H9 (cell line): ENCODE results near the gene NEDD9. TPM values are rescaled to one million over a fixed set of nuclear protein-coding genes. Genes with fewer than 3 reads are reported as not detected.

Experiments used
- DNase-seq: peaks from one replicate; pipeline ENCODE4 v3.0.0-alpha.2; 2017
- H2AFZ ChIP-seq: one replicate; pipeline ENCODE4 v1.6.1; 2013; ENCODE audit warnings: mild to moderate bottlenecking, low read length, control low read depth, moderate library complexity
- H2AK5ac ChIP-seq: 2 replicates; pipeline ENCODE4 v1.6.1; 2013; ENCODE audit warnings: low read length, control low read depth, mixed read lengths; ENCODE audit not compliant: insufficient read length
- H2BK120ac ChIP-seq: one replicate; pipeline ENCODE4 v1.6.1; 2013; ENCODE audit warnings: low read depth, mild to moderate bottlenecking, low read length, control low read depth, inconsistent platforms; ENCODE audit not compliant: poor library complexity, severe bottlenecking
- H2BK12ac ChIP-seq: 2 replicates; pipeline ENCODE4 v1.6.1; 2013; ENCODE audit warnings: low read length, control low read depth, mixed read lengths, low read depth; ENCODE audit not compliant: insufficient read length
- H2BK15ac ChIP-seq: 2 replicates; pipeline ENCODE4 v1.6.1; 2013; ENCODE audit warnings: low read depth, low read length, control low read depth
- H2BK20ac ChIP-seq: one replicate; pipeline ENCODE4 v1.6.1; 2013; ENCODE audit warnings: low read depth, mild to moderate bottlenecking, low read length, control low read depth, inconsistent platforms; ENCODE audit not compliant: poor library complexity, severe bottlenecking
- H2BK5ac ChIP-seq: 2 replicates; pipeline ENCODE4 v1.6.1; 2013; ENCODE audit warnings: low read length, control low read depth, mixed read lengths; ENCODE audit not compliant: insufficient read length
- H3K14ac ChIP-seq: 2 replicates; pipeline ENCODE4 v1.6.1; 2013; ENCODE audit warnings: low read length, control low read depth; ENCODE audit not compliant: insufficient read depth
- H3K18ac ChIP-seq: 2 replicates; pipeline ENCODE4 v1.6.1; 2013; ENCODE audit warnings: low read depth, mild to moderate bottlenecking, mixed read lengths, low read length, control low read depth; ENCODE audit not compliant: insufficient read length
- H3K23ac ChIP-seq: 2 replicates; pipeline ENCODE4 v1.6.1; 2013; ENCODE audit warnings: low read length, control low read depth, mixed read lengths, low read depth; ENCODE audit not compliant: insufficient read length
- H3K23me2 ChIP-seq: 2 replicates; pipeline ENCODE4 v1.6.1; 2013; ENCODE audit warnings: low read depth, mild to moderate bottlenecking, mixed read lengths, low read length, control low read depth; ENCODE audit not compliant: insufficient read length, poor library complexity, severe bottlenecking
- H3K27ac ChIP-seq: 2 replicates; pipeline ENCODE4 v1.5.1; 2013; ENCODE audit warnings: low read length, control low read depth, mixed read lengths, low read depth; ENCODE audit not compliant: insufficient read length
- H3K27me3 ChIP-seq: 2 replicates; pipeline ENCODE4 v1.6.1; 2013; ENCODE audit warnings: low read length, control low read depth, inconsistent platforms; ENCODE audit not compliant: insufficient read depth
- H3K4ac ChIP-seq: 2 replicates; pipeline ENCODE4 v1.6.1; 2013; ENCODE audit warnings: low read depth, mild to moderate bottlenecking, control low read depth, inconsistent platforms, low read length, moderate library complexity
- H3K4me1 ChIP-seq: 2 replicates; pipeline ENCODE4 v1.6.1; 2013; ENCODE audit warnings: low read length, control low read depth, inconsistent platforms; ENCODE audit not compliant: insufficient read depth
- H3K4me2 ChIP-seq: 2 replicates; pipeline ENCODE4 v1.6.1; 2013; ENCODE audit warnings: low read length, control low read depth, mixed read lengths; ENCODE audit not compliant: insufficient read length, insufficient read depth
- H3K56ac ChIP-seq: 2 replicates; pipeline ENCODE4 v1.6.1; 2013; ENCODE audit warnings: low read depth, mild to moderate bottlenecking, mixed read lengths, low read length, control low read depth; ENCODE audit not compliant: insufficient read length
- H3K79me1 ChIP-seq: 2 replicates; pipeline ENCODE4 v1.6.1; 2013; ENCODE audit warnings: low read depth, mild to moderate bottlenecking, moderate library complexity, low read length, control low read depth, inconsistent platforms; ENCODE audit not compliant: insufficient read depth, poor library complexity, severe bottlenecking
- H3K79me2 ChIP-seq: 2 replicates; pipeline ENCODE4 v1.6.1; 2013; ENCODE audit warnings: low read length, control low read depth, inconsistent platforms; ENCODE audit not compliant: insufficient read depth
- H3K9ac ChIP-seq: 2 replicates; pipeline ENCODE4 v1.6.1; 2013; ENCODE audit warnings: low read length, control low read depth, mixed read lengths; ENCODE audit not compliant: insufficient read length; ENCODE audit errors: extremely low read depth
- H3K9me3 ChIP-seq: one replicate; pipeline ENCODE4 v1.6.1; 2013; ENCODE audit warnings: low read depth, low read length, inconsistent platforms; ENCODE audit not compliant: control insufficient read depth
- H3T11ph ChIP-seq: one replicate; pipeline ENCODE4 v1.6.1; 2013; ENCODE audit warnings: mild to moderate bottlenecking, low read length, control low read depth, inconsistent platforms
- H4K20me1 ChIP-seq: one replicate; pipeline ENCODE4 v1.6.1; 2013; ENCODE audit not compliant: control insufficient read depth, insufficient read length, insufficient read depth
- H4K5ac ChIP-seq: 2 replicates; pipeline ENCODE4 v1.6.1; 2013; ENCODE audit warnings: low read depth, mild to moderate bottlenecking, mixed read lengths, low read length, control low read depth; ENCODE audit not compliant: insufficient read length
- H4K8ac ChIP-seq: replicated peaks from 2 replicates; pipeline ENCODE4 v1.6.1; 2013; ENCODE audit warnings: low read length, control low read depth, mixed read lengths, low read depth; ENCODE audit not compliant: insufficient read length
- H4K91ac ChIP-seq: 2 replicates; pipeline ENCODE4 v1.6.1; 2013; ENCODE audit warnings: low read depth, mild to moderate bottlenecking, moderate library complexity, mixed read lengths, low read length, control low read depth; ENCODE audit not compliant: insufficient read length
- H3K27ac Mint-ChIP-seq, 3 experiments: 2 replicates in 2 of 3; 3 replicates in 1 of 3; pipeline ENCODE4 v1.8.0; 2020 to 2021; ENCODE audit warnings: mixed read lengths in 3 of 3, mild to moderate bottlenecking in 1 of 3, moderate library complexity in 1 of 3
- H3K27me3 Mint-ChIP-seq: 2 replicates; pipeline ENCODE4 v1.8.0; 2021; ENCODE audit warnings: low read depth, mild to moderate bottlenecking, moderate library complexity, mixed read lengths
- H3K36me3 Mint-ChIP-seq, 3 experiments: 2 replicates in 2 of 3; 3 replicates in 1 of 3; pipeline ENCODE4 v1.8.0; 2020 to 2021; ENCODE audit warnings: low read depth in 3 of 3, mixed read lengths in 3 of 3; ENCODE audit not compliant: insufficient read depth in 1 of 3
- H3K4me1 Mint-ChIP-seq, 2 experiments: 2 replicates each; pipeline ENCODE4 v1.8.0; 2020; ENCODE audit warnings: mixed read lengths in 2 of 2
- H3K4me3 Mint-ChIP-seq, 2 experiments: 2 replicates in 1 of 2; 3 replicates in 1 of 2; pipeline ENCODE4 v1.8.0; 2020 to 2021; ENCODE audit warnings: mild to moderate bottlenecking in 2 of 2, mixed read lengths in 2 of 2, moderate library complexity in 1 of 2
- H3K9me3 Mint-ChIP-seq, 2 experiments: 2 replicates in 1 of 2; 3 replicates in 1 of 2; pipeline ENCODE4 v1.8.0; 2020; ENCODE audit warnings: mild to moderate bottlenecking in 2 of 2, mixed read lengths in 2 of 2, moderate library complexity in 1 of 2
- CTCF ChIP-seq: fragments of 200-600 bp; sonication (generic); conservative IDR thresholded peaks from 3 replicates; pipeline ENCODE4 v1.8.0; 2021; ENCODE audit warnings: antibody characterized with exemption, mild to moderate bottlenecking
- WGBS: extraction: QIAGEN DNeasy Blood & Tissue Kit; methylation state at CpG from one replicate; pipeline ENCODE4 v1.1.7; 2013; ENCODE audit warnings: missing lambda C conversion rate, low lambda C conversion rate, mixed read lengths; ENCODE audit not compliant: insufficient read length; ENCODE audit errors: extremely low coverage; 5-methylcytosine and 5-hydroxymethylcytosine counted together
- total RNA-seq: library from RNA; stranded (reverse); gene quantifications from 2 replicates; pipeline ENCODE4 v1.2.1, GENCODE V29; 2021

Gene NEDD9
- total RNA-seq, 1 experiment from 2014 or later: 5.5 TPM

- no peak for DNase-seq
- Mint-ChIP-seq H3K4me1 (peaks cover 7 to 11% of the 10 kb centered on the region in 2 experiments), H3K27me3 (no peaks in the 10 kb centered on the region; the same call in 1 of the 2 replicates), H3K9me3 (peaks cover 6 to 8% of the 10 kb centered on the region in 2 experiments; a peak in 4 of 5 replicates), H3K27ac (no peak overlapping the region), H3K36me3 (peaks cover 2 to 4% (median 3%) of the 10 kb centered on the region in 3 experiments; a peak in 5 of 7 replicates), H3K4me3 (no peak overlapping the region)
- no peak overlapping the region for H2BK15ac ChIP-seq
- H3K23ac ChIP-seq: no peak overlapping the region
- H4K20me1 ChIP-seq: no peaks in the 10 kb centered on the region
- no peak overlapping the region for H2BK20ac ChIP-seq
- TF ChIP-seq CTCF: no peak
- H2BK120ac ChIP-seq: no peak overlapping the region
- no peak overlapping the region for H2BK12ac ChIP-seq
- no peak overlapping the region for H4K8ac ChIP-seq
- H3K23me2 ChIP-seq: no peaks in the 10 kb centered on the region
- no peak overlapping the region for H3K4me2 ChIP-seq
- no peak overlapping the region for H3K56ac ChIP-seq
- no peak overlapping the region for H3K18ac ChIP-seq
- H2AFZ ChIP-seq: no peak overlapping the region
- no peaks in the 10 kb centered on the region for H3K79me1 ChIP-seq
- no peak overlapping the region for H2BK5ac ChIP-seq
- no CpG with 5 or more reads among the region's 3 CpGs for WGBS
- H3K9ac ChIP-seq: no peak overlapping the region
- H3T11ph ChIP-seq: no peak overlapping the region
- H3K14ac ChIP-seq: no peak overlapping the region
- no peak overlapping the region for H3K4ac ChIP-seq
- H3K27me3 ChIP-seq: no peaks in the 10 kb centered on the region
- 0 out of 2 replicates have a peak, but pooled peaks cover 2% of the 10 kb centered on the region for H3K4me1 ChIP-seq
- no peak overlapping the region for H4K91ac ChIP-seq
- H3K9me3 ChIP-seq: no peaks in the 10 kb centered on the region
- no peak overlapping the region for H4K5ac ChIP-seq
- no peak overlapping the region for H3K27ac ChIP-seq
- no peaks in the 10 kb centered on the region for H3K79me2 ChIP-seq
- no peak overlapping the region for H2AK5ac ChIP-seq
Measured at GRCh38 chr6:11248974-11249761, 16.7 kb upstream of the NEDD9 start.
